HG02588 (cell line): Measurements from ENCODE around the gene SLC22A12.

ENCODE experiments used
- ATAC-seq: cut with Tn5 transposase; IDR thresholded peaks from one replicate; pipeline ENCODE4 v1.9.1; 2021; ENCODE audit warnings: mild to moderate bottlenecking, moderate library complexity; ENCODE audit not compliant: unreplicated experiment

Gene SLC22A12

DNA sequence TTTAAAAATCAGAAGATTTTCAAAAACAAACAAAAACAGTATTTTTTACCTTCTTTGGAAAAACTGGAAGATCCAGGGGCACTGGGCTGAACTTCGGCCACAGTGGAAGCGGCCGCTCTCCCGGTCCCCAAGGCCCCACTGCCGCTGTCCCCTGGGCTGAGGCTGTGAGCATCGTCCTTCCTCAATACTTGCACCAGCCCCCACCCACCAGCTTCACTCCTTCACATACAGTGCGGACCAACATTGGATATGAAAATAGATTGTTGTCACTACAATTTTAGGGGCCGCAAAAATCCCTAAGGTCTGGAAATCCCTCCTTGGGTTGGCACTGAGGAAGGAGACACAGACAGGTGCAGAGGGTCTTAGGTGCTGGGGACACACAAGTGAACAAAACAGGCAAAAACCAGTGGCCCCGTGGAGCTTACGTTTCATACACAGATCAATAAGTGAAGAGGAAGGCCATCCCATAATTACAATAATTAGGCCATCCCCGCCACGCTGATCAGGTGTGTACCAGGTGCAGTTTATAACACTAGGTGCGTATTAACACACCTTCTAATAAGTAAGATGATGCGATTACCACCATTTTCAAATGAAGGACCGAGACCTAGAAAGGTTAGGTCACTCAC lies 28.2 kb upstream of the SLC22A12 start:
- ATAC-seq, result no peak

DNA sequence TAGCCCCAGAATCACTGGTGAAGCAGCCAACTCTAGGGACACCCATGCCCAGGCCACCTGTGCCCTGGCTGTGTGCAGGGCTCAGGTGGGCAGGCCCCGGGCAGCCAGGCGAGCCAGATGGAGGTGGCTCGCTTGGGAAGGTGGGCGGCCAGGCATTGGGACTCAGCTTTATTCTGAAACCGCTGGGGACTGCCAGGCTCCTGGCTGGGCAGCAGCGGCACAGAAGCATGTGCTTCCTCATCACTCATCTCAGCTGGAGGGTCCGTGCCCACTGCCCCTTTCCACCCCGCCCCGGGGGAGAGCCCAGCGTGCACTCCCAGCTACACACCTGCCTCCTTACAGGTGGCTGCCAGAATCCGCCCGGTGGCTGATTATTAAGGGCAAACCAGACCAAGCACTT lies 27.1 kb upstream of the SLC22A12 start:
- ATAC-seq, result no peak

DNA sequence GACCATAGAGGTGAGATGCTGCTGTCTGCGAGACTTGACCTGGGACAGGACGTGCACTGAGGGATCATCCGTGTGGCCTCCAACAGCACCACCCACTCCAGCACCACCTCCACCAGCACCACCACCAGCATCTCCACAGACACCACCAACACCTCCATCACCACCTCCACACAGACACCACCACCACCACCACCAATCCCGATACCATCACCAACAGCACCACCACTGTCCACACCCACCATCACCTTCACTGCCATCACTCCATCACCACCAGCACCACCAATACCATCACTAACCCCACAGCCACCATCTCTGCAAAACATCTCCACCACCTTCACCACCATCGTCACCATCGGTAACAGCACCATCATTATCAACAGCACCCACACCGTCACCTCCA lies 26.6 kb upstream of the SLC22A12 start:
- ATAC-seq, result no peak

DNA sequence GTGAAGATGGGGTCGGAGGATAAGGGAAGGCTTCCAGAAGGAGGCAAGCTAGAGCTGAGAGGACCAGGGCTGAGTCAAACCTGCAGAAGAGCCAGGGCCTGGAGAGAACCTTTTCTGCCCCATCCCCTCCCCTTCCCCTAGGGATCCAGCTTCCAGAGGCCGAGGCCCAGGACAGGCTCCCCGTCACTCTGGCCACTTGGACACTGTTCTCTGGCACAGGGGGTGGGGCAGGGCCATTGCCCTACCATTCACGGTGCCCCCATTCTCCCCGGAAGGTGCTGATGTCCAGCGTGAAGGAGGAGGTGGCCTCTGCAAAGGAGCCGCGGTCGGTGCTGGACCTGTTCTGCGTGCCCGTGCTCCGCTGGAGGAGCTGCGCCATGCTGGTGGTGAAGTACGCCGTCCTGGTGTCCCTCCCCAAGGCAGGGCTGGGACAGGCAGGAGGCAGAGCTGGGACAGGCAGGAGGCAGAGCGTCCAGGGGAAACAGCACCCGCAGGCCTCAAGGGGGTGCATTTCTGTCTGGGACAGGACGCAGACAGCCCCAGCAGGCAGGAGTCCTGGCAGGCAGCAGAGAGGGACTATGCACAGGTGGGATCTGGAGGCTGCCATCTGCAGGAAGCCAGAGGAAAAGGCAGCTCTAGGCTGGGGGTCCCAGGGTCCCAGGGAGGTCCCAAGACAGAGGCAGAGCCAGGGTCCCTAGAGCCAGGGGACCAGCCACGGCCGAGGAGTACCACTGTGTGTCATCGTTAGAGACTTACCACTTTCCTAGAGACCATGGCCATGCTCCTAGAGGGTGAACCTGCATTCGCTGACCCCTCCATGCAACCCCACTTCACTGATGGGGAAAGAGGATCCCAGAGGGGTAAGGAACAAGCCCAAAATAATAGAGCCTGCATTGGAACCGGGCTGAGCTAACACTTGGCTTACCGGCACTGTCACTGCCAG lies 25.8 kb upstream of the SLC22A12 start:
- no peak for ATAC-seq

DNA sequence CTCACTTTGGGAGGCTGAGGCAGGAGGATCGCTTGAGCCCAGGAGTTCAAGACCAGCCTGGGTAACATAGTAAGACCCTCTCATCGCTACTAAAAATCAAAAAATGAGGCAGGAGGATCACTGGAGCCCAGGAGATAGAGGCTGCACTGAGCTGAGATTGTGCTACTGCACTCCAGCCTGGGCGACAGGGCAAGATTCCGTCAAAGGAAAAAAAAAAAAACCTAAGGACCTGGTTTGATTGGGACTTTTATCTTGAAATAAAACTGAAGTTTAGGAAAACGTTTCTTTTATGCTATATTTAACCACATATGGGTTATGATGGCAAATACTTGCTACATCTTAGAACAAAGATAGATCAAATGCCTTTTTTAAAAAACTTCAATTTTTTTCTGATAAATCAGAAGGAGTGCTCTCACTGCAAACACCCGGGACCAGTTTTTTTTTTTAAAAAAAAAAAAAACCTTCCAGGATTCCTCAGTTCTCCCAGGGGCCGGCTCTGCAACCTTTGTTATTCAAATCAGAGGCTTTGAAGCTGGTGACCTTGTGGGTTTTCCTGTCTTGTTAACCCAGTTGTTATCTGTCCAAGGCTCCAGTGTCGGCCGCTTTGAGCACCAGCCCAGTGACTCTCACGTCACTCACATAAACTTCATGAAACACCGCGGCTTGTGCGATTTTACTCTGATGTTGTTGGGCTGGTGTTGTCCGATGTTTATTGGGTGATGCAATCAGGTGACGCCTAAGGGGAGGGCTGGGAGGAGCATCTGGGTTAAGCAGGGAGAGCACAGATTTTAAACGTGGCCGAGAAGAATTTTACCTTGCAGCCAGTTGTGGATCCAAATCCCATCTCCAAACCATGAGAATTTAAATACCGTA lies 24.7 kb upstream of the SLC22A12 start:
- ATAC-seq, result no peak

DNA sequence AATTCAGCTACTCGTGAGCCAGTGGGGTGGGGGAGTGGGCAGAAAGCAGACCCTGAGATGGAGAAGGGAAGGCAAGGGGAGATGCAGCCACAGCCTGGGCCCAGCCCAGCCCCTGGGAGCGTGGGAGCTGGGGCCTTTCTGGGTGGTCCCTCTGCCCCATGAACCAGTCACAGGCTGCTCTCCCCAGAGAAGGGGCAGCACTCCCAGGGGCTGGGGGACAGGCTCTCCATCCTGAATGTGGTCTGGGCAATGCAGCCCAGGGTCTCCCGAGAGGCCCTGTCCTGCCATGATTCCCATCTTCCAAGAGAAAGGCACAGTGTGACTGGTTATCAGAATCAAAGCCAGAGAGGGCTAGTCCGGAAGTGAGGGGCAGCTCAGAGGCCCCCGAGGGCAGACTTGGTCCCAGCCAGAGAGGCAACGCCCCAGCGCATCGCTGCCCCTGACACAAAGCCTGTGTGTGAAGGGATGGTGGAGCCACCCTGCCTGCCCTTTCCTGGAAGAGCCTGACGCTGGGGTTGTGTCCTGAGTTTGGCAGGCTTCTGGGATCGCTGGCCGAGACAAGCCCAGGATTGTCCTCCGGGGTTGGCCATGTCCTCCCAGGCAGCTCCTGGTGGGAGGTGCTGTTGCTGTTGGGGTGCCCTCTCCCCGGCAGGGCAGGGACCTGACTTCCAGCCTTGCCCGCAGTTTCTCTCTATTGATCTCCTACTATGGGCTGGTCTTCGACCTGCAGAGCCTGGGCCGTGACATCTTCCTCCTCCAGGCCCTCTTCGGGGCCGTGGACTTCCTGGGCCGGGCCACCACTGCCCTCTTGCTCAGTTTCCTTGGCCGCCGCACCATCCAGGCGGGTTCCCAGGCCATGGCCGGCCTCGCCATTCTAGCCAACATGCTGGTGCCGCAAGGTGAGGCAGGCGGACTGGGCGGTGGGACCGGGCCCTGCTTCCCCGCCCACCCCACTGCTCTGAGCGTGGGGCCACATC lies 23.8 kb upstream of the SLC22A12 start:
- no peak for ATAC-seq

DNA sequence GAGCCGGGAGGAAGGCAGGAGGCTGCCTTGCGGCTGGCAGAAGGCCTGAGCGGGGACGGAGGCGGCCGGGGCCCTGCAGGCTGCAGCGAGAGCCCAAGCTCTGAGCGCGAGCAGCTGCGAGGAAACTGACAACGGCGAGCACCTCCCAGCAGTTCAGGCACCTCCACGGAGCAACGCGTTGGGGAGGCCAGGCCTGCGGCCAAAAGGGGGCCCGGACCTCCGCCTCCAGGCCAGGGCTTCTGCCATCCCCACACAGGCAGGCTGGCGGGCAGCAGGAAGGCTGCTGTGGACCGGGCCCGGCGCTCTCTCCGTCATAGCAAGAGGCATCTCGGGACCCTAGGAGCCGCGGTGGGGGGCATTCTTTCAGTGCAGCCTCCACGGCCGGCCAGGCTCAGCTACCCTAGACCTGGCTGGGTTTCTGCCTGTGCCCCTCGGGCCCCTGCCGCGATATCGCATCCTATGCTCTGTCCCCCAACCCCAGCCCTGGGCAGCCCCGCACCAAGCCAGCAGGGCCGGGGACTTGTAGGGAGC lies 22.9 kb upstream of the SLC22A12 start:
- no peak for ATAC-seq

DNA sequence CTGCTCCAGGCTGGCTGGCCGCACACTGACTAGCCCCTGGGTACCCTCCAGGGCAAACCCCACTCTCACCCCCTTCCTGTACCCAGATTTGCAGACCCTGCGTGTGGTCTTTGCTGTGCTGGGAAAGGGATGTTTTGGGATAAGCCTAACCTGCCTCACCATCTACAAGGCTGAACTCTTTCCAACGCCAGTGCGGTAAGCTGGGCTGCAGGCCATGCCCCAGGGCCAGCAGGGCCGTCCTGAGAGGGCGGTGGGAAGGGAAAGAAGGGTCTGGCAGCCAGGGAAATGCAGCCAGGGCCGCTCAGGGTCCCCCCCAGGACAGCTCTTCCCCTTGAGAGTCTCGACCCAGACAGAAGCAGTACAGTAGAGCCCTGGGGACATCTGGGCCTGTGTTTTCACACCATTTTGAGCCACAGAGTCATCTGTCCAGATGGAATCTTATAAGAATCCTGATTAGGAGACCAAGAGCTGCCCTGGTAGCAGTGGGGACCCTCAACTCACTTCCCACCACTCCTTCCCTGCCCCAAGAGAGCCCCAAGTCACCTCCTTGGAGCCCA lies 22.4 kb upstream of the SLC22A12 start:
- no peak for ATAC-seq

DNA sequence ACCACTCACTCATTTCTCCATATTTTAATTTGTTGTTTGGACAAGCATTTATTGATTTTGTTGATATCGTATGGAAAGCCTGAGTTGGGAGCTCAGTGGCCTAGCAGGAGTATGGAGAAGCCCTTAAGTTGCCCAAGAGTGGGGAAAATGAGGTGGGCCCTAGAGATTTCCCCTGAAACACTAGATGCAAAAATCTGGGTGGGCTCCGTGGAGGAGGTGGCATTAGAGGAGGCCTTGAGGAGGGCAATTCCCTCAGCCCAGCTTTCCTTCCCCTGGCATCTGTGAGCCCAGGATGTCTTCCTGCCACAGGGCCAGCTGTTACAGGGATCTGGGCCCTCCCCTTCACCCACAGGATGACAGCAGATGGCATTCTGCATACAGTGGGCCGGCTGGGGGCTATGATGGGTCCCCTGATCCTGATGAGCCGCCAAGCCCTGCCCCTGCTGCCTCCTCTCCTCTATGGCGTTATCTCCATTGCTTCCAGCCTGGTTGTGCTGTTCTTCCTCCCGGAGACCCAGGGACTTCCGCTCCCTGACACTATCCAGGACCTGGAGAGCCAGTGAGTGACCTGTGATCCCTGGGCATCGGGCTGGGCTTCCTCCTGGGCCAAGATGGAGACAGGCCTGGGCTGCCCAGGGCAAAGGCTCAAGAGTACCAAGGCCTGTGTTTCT lies 21.6 kb upstream of the SLC22A12 start:
- ATAC-seq, result no peak

DNA sequence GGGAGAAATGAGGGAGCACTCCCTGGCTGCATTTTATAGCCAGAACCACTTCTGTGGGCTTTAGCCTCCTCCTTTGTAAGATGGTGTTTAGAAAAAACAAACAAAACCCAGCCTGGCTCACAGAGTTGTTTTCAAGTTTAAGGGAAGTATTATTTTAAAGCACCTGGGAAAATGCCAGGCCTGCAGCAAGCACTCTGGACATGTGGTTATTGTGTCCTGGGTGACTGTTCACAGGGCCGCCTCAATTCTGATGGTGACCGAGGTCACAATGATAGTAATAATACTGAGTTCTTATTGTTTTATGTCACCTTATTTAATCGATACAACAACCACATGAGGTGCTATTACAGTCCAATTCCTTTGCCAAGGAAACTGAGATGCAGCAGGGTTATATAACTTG lies 20.7 kb upstream of the SLC22A12 start:
- ATAC-seq, result no peak

DNA sequence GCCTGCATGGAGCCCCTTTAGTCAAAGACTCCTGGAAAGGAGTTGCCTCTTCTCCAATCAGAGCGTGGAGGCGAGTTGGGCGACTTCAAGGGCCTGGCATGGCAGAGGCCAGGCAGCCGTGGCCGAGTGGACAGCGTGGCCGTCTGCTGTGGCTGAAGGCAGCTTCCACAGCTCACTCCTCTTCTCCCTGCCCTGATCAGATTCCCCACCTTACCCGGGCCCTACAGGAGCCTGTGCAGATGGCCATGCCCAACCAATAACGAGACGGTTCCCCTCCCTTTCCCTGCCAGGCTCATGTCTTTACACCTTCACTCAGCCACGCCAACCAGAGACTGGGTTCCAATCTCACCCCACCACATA lies 20.0 kb upstream of the SLC22A12 start:
- ATAC-seq, result no peak

DNA sequence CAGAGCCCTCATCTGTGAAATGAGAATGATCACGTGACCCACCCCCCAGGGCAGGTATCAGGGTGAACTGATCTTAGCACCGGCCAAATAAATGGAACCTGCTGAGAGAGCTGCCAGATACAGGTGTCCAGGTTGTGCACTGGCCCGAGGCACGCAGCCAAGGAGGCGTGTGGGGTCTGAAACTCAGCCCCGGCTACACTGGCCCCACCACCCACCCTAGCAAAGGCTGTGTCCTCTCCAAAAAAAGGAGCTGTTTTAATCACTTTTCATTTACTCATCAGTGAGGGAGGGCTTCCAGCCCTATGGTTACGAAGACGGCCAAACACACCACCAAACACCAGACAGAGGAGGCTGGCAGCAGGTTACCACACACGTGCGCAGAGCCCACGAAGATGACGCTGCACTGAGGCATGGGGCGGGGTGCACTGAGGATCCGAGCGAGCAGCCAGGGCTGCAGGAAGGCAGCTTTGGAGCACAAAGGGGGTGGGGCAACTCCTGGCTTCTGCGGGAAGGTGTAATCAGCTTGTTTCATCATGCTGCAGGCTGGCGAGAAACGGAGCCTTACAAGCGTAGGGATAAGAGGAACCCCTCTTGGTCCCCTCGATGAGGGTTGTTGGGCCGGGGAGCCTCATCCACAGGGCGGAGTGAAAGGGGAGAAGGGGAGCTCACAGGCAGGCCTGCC lies 19.5 kb upstream of the SLC22A12 start:
- ATAC-seq, result no peak

DNA sequence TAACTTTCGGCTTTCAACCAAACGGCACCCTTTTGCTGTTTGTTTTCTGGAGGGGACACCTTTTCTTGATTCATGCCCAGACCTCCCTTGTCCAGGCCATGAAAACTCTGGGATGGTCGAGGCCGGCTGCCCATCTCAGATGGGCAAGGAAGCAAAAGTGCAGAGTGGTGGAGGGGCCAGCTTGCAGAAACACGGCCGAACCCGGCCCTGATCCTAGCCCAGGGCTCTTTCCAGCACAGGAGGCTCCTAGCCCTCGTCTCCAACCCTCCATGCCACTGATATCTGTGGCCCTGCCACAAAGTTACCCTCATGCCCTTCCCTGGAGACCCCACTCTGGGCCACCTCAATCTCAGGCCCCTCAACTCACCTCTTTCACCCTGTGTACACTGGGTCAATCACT lies 18.9 kb upstream of the SLC22A12 start:
- ATAC-seq, result no peak

DNA sequence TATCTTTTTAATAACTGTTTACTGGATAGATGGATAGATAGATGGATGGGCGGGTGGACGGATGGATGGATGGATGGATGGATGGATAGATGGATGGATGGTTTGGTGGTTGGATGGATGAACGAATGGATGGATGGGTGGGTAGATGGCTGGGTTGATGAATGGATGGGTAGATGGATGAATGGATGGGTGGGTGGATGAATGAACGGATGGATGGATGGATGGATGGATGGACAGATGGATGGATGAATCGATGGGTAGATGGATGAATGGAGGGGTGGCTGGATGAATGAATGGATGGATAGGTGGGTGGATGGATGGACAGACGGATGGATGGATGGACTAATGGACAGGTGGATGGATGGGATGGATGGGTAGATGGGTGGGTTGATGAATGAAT lies 13.8 kb upstream of the SLC22A12 start:
- no peak for ATAC-seq

DNA sequence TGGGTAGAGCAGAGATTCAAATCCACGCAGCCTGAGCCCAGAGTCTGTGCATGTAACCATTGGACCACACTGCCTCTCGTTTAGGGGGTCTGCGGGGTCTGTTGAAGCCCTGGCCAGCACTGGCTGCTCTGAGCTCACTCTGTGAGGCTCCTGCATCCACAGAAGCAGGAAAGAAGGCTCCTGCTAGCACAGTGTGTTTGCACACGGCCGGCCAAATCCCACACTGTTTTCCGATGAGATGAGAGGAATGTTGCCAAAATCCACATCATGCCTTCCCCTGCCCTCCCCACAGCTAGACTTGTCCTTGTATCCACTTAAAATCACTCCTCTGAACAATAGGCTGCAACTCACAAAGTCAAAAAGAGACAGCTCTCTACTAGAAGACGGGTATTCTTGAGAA lies 10.6 kb upstream of the SLC22A12 start:
- no peak for ATAC-seq

DNA sequence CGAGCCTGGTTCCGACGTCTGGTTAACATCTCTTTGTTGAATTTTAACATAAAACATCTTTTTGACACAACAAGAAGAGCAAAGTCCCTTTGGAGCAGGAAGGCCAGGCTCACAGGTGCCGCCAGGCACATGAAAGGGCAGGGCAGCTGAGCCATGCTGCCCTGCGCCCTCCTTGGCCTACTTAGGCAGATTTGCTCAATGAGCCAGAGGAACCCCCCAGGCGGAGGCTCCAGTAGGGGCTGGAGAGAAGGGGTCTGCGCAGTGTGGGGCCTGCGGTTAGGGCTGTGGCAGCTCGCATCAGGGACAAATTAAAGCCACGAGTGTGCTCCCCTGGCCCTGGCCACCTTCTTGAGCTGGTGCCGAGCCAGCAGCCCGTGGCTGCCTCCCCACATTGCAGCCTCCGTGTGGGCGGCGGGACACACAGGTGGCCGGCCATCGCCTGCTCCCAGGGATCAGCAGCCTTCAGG lies 9.9 kb upstream of the SLC22A12 start:
- no peak for ATAC-seq

DNA sequence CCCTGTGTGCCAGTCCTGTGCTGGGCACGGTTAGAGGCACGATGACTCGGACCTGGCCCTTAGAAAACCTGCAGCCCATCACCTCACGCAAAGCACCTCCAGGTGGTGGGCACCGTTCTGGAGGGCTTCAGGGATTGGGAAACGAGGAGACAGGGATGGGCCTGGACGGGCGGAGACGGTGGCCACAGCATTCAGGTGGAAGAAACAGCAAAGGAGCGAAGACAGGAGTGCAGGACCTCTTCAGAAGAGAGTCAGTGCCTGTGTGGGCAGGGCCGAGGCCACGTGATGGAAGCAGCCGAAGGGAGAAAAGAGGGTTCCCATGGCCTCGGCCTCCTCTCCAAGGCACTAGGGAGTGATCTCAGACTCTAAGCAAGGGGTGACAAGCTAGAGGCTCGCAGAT lies 8.1 kb upstream of the SLC22A12 start:
- no peak for ATAC-seq
